Adrenal gland (tissue), 5 donors: ENCODE measurements around the gene CDK2AP2.

ENCODE experiments used
- CTCF ChIP-seq, 6 experiments: fragments of 450-650 bp in 4 of 6; fragments of 200-600 bp in 2 of 6; sonication (generic) in 1 of 6; IDR thresholded peaks; 1 replicate in 5 of 6; 2 replicates in 1 of 6; pipeline versions ENCODE4 v1.5.1 to v1.8.0; 2016 to 2021; ENCODE audit warnings: antibody characterized with exemption in 6 of 6, mild to moderate bottlenecking in 2 of 6, moderate library complexity in 1 of 6
- POLR2A ChIP-seq, 2 donors: fragments of 450-650 bp; IDR thresholded peaks; one replicate each; pipeline ENCODE4 v1.6.1; 2017; ENCODE audit warnings: antibody characterized with exemption in 2 of 2, mild to moderate bottlenecking in 2 of 2, moderate library complexity in 1 of 2
- donor health status: DM: no; HTN: no; CAD: no.

GRCh38 chr11:67500831-67501715, 6.9 kb downstream of the CDK2AP2 start:
- no peak for TF ChIP-seq CTCF (IDR thresholded peaks at IDR 0.05)
- TF ChIP-seq POLR2A (IDR thresholded peaks at IDR 0.05) = no peak
